HEK293 (cell line): ENCODE measurements around the gene RUVBL1.

Experiments
- CTCF ChIP-seq: fragments of 450-650 bp; formaldehyde crosslinking; IDR thresholded peaks from 2 replicates; pipeline ENCODE4 v1.5.1; 2016; ENCODE audit warnings: missing biosample characterization, missing genetic modification characterization
- YY1 ChIP-seq: fragments of 450-650 bp; formaldehyde crosslinking; IDR thresholded peaks from 2 replicates; pipeline ENCODE4 v1.5.1; 2018; ENCODE audit warnings: missing biosample characterization, missing genetic modification characterization
- ZNF677 ChIP-seq: fragments of 450-650 bp; IDR thresholded peaks from 2 replicates; pipeline ENCODE4 v1.5.0; 2018; ENCODE audit warnings: missing biosample characterization, mild to moderate bottlenecking, missing genetic modification characterization, moderate library complexity

DNA sequence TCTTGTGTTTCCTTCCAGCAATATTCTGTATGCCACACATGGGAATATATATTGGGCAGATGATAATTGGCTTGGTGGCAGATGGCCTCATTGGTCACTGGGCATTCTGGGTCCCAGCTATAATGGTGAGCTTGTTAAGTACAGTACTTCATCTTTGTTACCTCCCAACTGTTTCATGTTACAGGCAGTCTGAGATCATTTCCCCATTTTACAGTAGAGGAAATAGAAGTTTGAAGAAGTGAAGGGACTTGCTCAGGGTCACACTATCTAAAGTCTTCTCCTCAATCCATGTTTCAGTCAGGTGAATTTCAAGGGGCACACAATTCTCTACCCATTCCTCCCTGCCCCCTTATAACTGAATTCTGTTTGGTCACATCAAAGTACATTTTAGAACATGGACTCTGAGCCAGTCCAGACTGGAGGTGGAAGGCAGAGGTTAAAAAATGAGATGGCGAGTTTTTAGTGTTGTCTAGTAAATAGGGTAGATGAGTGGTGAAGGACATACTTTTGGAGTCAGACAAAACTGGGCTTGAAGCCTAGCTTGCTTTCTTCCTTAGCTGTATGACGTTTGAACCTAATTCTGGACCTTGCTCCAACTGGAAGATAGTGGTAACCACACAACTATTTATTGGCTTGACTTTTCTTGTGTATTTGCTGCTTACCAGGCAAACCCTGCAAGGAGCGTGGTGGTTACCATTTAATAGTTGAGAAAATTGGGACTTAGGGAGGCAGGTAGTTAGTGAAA lies 32.2 kb upstream of the RUVBL1 start:
- TF ChIP-seq YY1 (no peak), ZNF677 (no peak), CTCF (tag by site-specific recombination) (no peak)
